ENCODE data around the gene FMNL1.
"Not testable (repeated sequence)": the region's sequence is repeated elsewhere in the genome, so short reads cannot be mapped to it uniquely, and the experiment has no call there.

The FMNL1 gene, protein sequence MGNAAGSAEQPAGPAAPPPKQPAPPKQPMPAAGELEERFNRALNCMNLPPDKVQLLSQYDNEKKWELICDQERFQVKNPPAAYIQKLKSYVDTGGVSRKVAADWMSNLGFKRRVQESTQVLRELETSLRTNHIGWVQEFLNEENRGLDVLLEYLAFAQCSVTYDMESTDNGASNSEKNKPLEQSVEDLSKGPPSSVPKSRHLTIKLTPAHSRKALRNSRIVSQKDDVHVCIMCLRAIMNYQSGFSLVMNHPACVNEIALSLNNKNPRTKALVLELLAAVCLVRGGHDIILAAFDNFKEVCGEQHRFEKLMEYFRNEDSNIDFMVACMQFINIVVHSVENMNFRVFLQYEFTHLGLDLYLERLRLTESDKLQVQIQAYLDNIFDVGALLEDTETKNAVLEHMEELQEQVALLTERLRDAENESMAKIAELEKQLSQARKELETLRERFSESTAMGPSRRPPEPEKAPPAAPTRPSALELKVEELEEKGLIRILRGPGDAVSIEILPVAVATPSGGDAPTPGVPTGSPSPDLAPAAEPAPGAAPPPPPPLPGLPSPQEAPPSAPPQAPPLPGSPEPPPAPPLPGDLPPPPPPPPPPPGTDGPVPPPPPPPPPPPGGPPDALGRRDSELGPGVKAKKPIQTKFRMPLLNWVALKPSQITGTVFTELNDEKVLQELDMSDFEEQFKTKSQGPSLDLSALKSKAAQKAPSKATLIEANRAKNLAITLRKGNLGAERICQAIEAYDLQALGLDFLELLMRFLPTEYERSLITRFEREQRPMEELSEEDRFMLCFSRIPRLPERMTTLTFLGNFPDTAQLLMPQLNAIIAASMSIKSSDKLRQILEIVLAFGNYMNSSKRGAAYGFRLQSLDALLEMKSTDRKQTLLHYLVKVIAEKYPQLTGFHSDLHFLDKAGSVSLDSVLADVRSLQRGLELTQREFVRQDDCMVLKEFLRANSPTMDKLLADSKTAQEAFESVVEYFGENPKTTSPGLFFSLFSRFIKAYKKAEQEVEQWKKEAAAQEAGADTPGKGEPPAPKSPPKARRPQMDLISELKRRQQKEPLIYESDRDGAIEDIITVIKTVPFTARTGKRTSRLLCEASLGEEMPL

DNA sequence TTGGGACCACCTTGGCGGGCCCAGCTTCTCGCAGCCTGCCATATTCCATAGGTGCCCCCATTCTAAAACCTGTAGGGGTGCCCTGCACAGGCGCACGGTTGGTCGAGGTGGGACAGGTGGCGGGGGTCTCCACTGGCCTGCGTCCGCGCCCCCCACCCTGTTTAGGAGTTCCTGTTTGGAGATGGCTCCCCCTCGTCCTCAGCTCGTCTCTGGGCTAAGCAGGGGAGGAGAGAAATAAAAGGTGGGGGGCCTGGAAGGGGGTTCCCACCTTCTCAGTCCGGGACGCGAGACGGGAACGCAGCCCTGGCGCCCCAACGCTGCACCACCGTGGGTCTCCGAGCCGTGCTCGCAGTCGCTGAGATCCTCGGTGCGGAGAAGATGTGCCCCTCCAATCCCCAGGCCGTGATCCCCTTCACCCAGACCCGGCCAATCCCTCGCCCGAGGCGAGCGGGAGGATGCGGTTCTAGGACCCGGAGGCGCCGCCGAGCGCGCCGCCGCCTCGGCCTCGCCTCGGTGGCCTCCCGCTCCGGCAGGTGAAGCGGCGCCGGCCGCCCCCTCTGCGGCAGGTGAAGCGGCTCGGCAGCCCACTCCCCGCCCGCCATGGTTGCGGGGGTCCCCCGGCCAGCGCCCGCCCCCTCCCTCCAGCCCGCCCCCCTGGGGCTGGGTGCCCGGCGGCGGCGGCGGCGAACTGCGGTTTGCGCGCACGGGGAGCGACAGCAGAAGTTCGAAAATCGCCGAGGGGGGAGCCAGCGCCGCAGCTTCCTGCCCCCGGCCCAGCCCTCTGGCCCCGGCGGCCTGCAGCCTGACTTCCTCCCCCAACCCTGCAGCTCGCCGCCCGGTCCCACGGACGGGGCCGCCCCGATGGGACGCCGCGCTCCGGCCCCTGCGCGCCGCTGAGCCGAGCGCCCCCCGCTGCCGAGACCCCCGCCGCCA lies at the start of gene FMNL1:
Gene FMNL1, plus strand, starts transcription at position 805 of the 933 bp plus-strand sequence. CDS start 240 bp downstream, outside the sequence.
- peak in 1 of 3 experiments; percentile 56 for DNase-seq (ENCODE audit: low read depth in 2 of 3, low spot score in 2 of 3)

DNA sequence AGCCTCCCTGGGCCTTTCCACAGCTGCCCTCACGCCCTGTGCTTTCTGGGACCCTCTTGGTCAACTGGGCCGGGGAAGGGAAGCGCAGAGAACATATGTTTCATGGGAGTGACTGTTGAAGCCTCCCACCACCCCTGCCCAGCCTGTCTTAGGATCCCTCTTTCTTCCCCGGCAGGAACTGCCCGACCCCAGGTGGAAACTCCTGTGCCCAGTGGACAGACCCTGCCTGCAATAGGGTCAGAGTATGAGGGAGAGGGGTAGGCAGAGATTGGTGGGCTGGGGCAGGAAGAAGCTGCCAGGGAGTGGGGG lies 49.5 kb upstream of the FMNL1 start:
- DNase-seq (ENCODE audit: low read depth in 2 of 3, low spot score in 2 of 3) = no peak

DNA sequence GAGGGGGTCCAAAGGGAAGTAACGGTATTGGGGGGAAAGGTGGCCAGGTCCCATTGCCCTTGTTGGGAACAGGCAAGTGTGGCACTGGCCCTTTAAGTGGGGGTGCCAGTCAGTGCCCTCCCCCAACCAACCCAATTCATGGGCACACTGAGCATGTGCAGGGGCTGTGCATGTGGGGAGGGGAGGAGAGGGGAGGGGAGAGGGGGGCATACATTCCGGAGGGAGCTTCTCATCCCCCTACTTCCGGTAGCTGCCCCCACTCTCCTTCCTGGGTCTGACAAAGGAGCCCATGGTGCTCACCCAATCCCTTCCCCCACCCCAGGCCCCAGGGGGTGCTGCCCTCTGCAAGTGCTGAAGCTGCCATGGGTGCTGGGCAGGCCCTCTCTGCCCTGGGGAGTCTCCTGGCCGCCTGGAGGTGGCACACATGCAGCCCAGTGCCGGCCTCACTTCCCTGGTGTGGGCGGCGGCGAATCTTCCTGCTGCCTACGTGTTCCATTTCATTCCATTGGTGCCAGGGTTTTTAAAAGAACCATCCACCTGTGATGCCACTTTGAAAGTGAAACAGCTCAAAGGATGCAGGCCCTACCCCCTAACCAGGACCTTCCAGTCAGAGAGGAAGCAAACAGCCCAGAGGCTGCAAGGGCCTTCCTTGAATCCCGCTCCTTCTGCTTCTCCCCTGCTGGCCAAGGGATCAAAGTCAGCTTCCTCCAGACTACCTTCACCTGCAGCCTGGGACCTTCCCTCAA lies 49.0 kb upstream of the FMNL1 start:
- peak in 2 of 3 experiments; percentile 21 to 29 for DNase-seq (ENCODE audit: low read depth in 2 of 3, low spot score in 2 of 3)

DNA sequence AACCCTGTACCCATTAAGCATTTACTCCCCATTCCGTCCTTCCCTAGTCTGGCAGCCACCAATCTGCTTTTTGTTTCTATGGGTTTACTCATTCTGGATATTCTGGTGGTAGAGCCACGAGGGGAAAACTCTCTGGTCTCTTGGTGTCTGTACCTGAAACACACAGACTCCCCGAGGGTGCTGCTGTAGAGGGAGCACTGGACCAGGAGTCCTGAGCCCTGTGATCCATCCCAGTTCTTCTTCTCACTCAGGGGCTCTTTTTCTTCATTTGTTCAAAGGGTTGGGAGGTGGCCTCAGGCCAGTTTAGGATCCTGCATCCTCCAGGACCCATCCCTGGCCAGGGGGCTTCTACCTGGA lies 45.9 kb upstream of the FMNL1 start:
- no peak for DNase-seq (ENCODE audit: low read depth in 2 of 3, low spot score in 2 of 3)

DNA sequence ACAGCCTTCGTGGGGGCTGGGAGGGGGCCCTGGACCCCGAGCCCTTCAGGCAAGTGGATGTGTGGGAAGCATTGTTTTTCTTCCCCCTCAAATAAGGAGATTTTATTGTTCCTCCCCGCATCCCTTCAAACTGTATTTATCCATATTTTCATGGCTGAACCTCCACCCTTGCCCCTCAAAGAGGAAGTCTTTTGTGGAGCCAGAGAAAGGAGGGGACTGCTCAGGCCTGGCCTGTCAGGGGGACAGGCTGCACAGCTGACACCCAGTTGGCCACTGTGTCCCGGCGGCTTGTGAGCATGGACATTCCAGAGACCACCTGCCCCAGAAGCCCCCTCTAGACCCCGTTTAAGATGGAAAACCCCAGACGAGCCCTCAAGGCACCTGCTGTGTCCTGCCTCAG lies 44.1 kb upstream of the FMNL1 start:
- no peak for DNase-seq (ENCODE audit: low read depth in 2 of 3, low spot score in 2 of 3)

DNA sequence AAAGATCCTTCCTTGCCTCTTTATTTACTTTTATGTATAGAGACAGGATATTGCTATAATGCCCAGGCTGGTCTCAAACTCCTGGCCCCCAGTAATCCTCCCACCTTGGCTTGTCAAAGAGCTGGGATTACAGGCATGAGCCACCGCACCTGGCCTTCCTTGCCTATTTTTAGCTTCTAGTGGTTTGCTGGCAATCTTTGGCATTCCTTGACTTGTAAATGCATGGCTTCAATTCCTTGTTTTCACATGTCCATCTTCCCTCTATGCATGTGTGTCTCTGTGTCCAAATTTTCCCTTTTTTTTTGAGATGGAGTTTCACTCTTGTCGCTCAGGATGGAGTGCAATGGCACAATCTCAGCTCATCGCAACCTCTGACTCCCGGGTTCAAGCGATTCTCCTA lies 37.5 kb upstream of the FMNL1 start:
- DNase-seq (ENCODE audit: low read depth in 2 of 3, low spot score in 2 of 3) = no peak

DNA sequence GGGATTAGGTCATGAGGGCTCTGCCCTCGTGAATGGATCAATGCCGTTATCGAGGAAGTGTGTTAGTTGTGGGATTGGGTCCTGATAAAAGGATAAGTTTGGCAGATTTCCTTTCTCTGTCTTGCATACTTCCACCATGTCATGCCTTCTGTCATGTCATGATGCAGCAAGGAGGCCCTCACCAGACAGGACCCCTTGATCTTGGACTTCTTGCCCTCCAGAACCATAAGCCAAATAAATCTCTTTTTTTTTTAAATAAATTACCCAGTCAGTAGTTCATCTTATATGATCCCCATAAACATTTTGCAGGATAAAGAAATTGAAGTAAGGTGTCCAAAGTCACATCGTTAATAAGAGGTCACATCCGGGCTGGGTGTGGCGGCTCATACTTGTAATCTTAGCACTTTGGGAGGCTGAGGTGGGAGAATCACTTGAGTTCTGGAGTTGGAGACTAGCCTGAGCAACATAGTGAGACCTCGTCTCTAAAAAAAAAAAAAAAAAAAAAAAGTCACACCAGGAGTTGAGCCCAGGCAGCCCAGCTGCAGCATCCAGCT lies 34.8 kb upstream of the FMNL1 start:
- DNase-seq (ENCODE audit: low read depth in 2 of 3, low spot score in 2 of 3) = no peak

DNA sequence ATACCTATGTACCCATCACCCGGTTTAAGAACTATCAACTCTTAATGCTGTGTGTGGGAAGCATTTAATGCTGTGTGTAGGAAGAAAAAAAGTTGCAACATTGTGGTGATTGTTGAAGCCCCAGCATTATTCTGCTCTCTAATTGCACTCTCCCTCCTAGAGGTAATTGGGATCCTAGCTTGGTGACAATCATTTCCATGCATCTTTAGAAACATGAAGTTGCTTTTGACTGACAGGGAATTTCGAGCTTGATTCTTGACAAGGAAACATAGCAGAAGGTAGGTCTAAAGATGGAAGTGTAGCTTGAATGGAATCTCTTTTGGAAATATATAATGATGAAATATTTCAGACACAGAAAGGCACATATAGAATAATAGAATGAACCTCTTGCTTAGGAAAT lies 32.7 kb upstream of the FMNL1 start:
- no peak for DNase-seq (ENCODE audit: low read depth in 2 of 3, low spot score in 2 of 3)

DNA sequence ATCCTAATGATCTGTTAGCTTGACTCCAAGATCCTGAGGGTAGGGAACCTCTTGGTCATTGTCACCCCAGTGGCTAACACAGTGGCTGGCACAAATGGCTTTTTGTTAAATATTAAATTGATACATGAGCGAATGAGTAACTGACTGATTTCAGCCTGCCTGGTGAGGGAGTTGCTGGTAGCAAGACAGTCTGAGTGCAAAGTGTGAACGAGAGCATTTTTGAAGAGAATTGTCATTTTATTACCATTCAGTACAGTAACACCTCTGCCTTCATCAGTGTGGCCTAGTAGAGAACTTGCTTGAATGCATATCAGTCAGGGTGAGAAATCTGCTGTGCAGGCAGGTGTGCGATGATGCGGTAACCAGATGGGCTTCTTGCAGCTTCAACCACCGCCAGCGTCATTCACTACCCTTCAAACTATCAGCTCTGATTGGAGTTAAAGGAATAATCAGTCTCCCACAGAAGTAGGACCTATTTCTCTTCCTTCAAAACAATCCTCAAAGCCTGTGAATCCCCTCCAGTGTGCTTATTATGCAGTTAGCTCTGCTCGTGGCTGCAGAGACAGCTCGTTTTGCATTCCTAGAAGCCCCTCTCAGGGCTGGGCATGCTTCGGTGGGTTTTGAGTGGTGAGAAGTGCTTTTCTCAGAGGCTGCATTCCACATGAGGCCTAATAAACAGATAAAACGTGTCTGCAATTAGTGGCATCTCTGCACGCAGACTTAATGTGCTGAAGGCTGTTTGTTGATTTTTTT lies 31.0 kb upstream of the FMNL1 start:
- no peak for DNase-seq (ENCODE audit: low read depth in 2 of 3, low spot score in 2 of 3)

DNA sequence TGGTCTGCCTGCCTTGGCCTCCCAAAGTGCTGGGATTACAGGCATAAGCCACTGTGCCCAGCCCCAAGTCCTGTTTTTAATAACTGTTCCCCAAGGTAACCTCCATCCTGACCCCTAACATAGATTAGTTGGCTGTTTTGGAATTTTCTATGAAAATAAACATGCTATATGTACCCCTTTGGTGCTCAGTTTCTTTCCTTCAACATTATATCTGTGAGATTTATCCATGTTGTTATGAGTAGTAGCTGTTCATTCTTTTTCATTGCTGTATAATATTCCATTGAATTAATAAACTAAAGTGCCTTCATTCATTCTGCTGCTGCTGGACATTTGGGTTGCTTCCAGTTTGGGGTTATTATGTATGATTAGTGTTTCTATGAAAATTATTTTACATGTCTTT lies 26.3 kb upstream of the FMNL1 start:
- DNase-seq (ENCODE audit: low read depth in 2 of 3, low spot score in 2 of 3) = no peak

DNA sequence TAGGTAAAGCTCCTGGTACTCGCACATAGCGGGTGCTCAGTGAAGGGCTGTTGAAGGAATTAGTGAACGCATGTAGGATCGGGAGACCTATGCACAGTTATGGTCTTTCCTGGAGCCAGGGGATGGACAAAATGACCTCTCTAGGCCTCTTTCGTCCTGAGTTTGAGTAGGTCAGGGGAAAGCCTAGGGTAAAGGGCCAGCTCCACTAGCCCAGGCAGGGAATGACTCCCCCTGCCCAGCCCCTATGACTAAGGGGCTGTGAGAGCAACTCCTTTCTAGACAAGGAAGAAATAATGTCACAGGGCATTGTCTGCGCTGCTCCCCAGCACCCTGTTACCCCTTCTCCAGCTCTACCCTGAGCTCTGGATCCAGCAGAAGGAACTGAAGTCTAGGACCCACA lies 24.6 kb upstream of the FMNL1 start:
- no peak for DNase-seq (ENCODE audit: low read depth in 2 of 3, low spot score in 2 of 3)

DNA sequence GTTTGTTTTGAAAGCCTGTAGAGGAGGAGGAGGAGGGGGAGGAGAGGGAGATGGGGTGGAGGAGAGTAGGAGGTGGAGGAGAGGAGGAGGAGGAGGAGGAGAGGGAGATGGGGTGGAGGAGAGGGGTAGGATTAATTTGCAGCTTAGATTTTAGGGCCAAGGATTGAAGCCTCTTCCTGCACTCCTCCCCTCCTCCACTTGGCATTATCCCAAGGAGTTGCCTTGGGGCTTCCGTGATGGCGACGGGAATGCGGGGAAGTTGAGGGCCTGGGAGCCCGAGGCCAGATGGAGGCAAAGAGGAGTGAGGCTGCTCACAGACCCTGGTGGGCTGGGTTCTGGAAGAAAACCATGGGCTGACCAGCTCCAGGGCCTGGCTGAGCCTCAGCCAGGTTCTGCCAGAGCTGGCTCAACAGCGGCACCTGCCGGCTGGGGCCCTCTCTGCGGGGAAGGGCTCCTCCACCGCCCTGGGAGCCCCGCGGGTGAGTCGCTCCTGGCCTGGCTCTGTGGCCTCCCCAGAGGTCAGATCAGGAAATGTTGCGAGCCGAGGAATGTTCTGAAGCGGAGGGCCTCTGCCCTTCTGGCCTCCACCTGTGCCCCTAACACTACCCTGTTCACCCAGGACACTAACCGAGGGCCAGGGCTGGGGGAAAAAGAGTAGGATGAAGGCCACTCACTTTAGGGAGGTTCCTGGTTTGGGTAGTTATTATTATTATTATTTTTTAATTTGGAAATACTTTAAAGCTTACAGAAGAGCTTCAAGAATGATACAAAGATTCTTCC lies 23.9 kb upstream of the FMNL1 start:
- peak; percentile 75 to 92 (median 86) for DNase-seq (ENCODE audit: low read depth in 2 of 3, low spot score in 2 of 3)

DNA sequence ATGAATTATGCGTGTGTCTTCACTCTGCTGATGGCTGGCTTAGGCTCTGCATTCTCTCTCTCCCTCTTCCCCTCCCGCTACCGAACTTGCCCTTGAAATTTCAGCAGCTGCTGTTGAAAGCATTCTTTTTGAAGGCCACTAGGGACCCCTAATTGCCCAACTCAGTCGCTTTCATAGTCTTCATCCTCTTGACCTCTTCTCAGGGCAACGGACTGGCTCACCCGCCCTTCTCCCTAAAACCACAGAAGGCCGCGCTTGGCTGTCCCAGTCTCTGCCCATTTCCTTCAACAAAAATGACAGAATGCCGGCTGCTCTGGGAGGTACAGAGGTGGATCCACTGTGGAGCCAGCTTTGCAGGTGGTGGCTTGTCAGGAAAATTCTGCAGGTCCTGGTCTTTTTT lies 21.0 kb upstream of the FMNL1 start:
- no peak for DNase-seq (ENCODE audit: low read depth in 2 of 3, low spot score in 2 of 3)

DNA sequence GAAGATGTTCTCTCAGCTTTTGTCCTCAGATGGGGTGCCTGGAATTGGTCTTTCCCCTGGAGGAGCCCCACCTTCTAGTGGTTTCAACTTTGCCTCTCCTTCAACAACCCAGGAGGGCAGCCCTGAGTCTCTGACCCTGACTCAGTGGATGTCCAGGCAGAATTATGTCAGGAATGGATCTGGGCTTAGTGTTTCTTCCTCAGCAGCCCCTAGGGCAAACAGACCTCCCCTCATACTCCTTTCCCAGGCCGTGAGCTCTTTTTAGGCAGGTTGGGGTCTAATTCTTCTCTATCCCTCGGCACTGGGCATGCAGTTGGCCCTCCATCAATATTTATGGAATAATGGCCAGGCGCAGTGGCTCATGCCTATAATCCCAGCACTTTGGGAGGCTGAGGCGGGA lies 20.2 kb upstream of the FMNL1 start:
- DNase-seq (ENCODE audit: low read depth in 2 of 3, low spot score in 2 of 3) = no peak

DNA sequence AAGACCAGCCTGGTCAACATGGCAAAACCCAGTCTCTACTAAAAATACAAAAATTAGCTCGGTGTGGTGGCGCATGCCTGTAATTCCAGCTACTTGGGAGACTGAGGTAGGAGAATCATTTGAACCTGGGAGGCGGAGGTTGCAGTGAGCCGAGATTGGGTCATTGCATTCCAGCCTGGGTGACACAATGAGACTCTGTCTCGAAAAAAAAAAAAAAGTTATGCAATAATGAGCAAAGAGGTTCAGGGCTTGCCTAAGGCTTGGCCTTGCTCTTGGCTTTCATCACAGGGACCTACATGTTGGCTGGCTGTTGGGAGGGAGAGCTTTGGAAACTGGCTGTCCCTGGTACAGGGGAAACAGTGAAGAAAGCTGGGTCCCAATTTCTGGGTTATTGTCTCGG lies 19.8 kb upstream of the FMNL1 start:
- not testable (repeated sequence) for DNase-seq (ENCODE audit: low read depth in 2 of 3, low spot score in 2 of 3)

DNA sequence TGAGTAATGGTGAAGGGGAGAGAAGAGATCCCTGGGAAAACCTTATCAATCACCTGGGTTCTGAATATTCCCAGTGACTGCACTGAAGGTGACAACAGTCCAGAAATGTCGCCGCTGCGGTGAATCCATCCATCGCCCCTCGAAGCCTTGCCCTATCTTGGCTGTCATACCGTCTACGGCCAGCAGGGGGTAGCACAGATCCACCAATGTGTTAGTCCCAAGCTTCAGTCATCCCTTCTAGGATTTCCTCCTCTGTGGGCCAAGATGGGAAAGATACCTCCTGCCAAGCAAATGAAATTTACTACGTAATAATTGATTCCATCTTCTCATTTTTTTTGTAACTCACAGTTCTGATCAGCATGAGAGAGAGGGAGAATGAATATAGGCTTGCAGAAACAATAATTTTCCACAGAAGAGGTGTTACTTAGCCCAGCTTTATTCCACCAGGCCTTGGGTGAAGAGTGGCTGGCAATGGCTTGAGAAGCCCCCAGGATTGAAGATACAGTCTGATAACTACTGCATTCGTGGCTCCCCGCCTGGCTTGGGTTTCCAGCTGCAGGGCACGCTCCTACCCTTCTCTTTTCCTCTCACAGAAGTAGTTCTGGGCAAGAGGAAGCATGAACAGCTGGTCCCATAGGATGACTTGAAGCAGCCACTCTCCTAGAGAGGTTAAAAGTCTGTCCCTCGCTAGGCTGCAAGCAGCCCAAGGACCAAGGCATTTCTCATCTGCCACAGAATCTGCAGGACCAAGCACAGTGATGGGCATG lies 2.6 kb upstream of the FMNL1 start:
- peak; percentile 61 to 95 (median 91) for DNase-seq (ENCODE audit: low read depth in 2 of 3, low spot score in 2 of 3)

DNA sequence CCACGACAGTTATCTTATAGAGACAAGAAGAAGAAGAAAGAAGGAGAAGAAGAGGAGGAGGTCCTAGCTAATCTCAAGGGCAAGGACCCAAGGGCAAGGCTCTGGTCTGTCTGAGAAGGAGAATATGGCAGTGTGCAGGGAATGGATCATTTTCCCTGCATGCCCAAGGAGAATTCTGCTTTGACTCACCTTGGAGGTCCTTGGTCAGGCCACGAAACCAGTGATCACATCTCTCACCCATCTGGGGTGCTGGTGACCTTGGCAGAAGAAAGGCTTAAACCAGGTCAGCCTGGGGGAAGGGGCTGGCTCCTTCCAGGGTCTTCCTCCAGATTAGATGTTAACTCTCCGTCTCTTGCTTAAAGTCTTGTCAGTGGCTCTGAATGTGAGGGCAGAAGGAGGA lies 1.6 kb upstream of the FMNL1 start:
- DNase-seq (ENCODE audit: low read depth in 2 of 3, low spot score in 2 of 3) = no peak

DNA sequence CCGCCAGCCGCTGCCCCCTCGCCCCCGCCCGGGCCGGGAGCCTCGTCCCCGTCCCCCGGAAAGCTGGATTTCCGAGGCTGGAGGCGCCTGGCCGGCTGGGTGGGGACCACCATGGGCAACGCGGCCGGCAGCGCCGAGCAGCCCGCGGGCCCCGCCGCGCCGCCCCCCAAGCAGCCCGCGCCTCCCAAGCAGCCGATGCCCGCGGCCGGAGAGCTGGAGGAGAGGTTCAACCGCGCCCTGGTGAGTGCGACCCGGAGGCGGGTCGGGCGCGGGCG lies 266 bp downstream of the FMNL1 start:
- no peak for DNase-seq (ENCODE audit: low read depth in 2 of 3, low spot score in 2 of 3)

Data from activated CD8-positive, alpha-beta memory T cell treated with anti-CD3 and anti-CD28 coated beads for 48 hours (primary cell).